Posterior vena cava (tissue), 2 donors: ENCODE results near the gene FAM120C. TPM values are rescaled to one million over a fixed set of nuclear protein-coding genes. Genes with fewer than 3 reads are reported as not detected.
A peak's percentile ranks its signal among the peaks of the same experiment; 100 is the strongest.

ENCODE experiments used
- DNase-seq: peaks from one replicate; pipeline ENCODE4 v3.0.0-alpha.2; 2020; ENCODE audit warnings: low spot score
- intact Hi-C, 2 donors: fragments of 100-400 bp; cut with DNase I; formaldehyde crosslinking; loops; one replicate each; pipeline versions ENCODE4 v1.14.1 to v1.14.2; 2022 to 2023
- total RNA-seq, 2 donors: library from RNA; stranded (reverse); fragmentation: NEBNext Ultra II Directional; extraction: Animal tissue kit (Norgen Biotek cat#: 25700); gene quantifications; one replicate each; pipeline ENCODE4 v1.2.1, GENCODE V29; 2021
- donor health status: DM: yes; HTN: yes; CAD: no.
- donor health status: DM: yes; HTN: yes; CAD: no.

The FAM120C gene
- total RNA-seq, 2 donors from 2014 or later: 8.6 to 9.1 TPM

- DNase-seq: peak; percentile 97
- intact Hi-C loops: loop anchor here in 1 of 2 donors (10.0 kb wide), 1 partner anchor 400 kb away; the partner anchor contains the start of gene TSR2
Measured at GRCh38 chrX:54044126-54044876, 138.8 kb downstream of the FAM120C start, which contains the start of gene PHF8. Gene PHF8, minus strand, starts transcription at chrX:54044473. Its CDS starts 1,745 bp downstream, at chrX:54042728.

- intact Hi-C loops: loop anchor here in 1 of 2 donors (10.0 kb wide), 1 partner anchor 401 kb away; the partner anchor contains the start of gene TSR2
- DNase-seq: no peak
Measured at GRCh38 chrX:54043541-54044125, 139.4 kb downstream of the FAM120C start.

DNA sequence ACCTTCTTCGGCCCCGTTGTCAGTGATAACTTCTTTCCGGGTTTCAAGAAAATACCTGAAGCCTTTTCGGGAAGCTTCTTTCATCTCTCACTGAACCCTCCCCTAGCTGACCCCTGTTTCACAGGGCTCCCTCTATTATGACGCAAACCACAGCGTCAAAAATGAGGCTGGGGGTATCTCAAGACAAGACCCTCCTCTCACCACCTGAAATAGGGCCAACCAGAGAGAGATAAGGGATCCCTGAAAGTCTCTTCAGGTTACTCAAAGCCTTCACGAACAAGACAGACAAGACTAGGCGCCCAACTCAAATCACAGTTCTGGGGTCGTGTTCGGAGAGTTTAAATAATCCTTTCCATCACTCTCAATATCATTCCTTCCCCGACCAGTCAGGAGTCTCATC is 140.0 kb downstream of the FAM120C start:
- intact Hi-C loops: loop anchor here in 1 of 2 donors (10.0 kb wide), 1 partner anchor 402 kb away; the partner anchor contains the start of gene TSR2
- DNase-seq: no peak

DNA sequence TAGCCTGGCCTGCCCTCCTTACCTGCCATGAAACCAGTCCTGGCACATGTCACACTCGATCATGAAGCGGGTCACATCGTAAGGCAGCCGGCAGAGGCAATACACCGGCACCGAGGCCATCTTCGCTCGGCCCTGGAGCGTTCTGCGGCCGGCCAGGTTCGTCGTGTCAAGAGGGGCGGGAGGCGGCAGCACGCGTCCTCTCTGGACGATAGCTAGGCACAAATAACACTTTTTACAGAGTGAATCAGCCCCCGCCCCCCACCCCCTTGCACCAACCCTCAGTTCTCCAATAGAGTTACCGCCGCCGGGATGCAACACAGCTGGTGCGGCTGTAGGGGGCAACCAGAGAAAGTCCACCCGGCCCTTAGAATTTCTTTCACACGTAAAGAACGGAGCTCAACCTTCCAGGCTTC is 140.4 kb downstream of the FAM120C start:
- DNase-seq: peak; percentile 81
- intact Hi-C loops: loop anchor here in 1 of 2 donors (10.0 kb wide), 1 partner anchor 402 kb away; the partner anchor contains the start of gene TSR2

GRCh38 chrX:54030329-54030728 is 152.7 kb downstream of the FAM120C start:
- intact Hi-C loops: no loop called here
- DNase-seq: no peak

DNA sequence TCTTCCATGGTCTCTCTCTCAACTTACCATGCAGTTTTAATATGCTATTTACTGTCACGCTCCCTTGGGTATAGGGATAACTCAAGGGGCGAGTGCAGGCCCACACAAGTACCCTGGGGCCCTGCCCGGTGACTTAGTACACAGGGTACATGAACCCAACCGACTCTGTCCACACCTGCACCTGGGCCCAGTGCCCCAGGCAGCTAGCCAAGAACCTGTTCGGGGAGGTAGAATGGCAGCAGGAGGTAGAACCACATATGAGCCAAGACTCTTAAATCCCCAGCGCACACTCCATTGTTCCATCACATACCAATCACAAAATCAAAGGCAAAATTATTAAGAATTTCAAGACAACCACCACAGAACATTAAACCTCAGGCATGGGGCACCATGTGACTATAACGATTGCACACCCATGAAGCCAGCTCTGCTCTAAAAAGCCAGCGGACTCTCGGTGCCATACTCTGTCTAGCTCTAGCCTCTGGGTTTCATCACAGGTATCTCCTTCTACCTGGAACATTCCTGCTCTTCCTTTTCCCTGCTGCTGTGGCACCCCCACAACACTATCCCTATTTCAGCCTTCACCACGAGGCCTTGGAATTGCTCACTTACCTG is 153.4 kb downstream of the FAM120C start:
- intact Hi-C loops: no loop called here
- DNase-seq: no peak

DNA sequence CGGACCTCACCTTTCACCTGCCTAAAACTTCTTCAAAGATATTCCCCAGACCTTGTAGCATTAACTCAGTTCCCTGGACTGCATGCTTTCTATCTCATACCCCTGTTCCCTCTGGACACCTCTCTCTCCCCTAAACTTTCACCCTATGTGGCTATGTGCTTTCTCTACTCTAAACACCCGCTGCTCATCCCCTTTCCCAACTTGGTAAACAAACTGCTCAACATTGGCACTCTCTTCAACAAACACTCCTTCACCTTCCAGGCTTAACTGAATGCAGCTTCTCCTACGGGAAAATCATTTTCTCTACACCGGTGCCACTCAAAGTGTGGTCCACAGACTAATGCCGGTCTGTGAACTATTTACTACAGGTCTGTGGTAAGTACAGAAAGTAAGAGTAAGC is 158.7 kb downstream of the FAM120C start:
- DNase-seq: no peak
- intact Hi-C loops: no loop called here

Other genes starting within 250 kb of the FAM120C start
- 10 to 100 TPM; 18.9 to 21.3 TPM for gene PHF8, start 138.8 kb downstream of the FAM120C start, total RNA-seq
- gene WNK3, start 174.8 kb upstream of the FAM120C start, total RNA-seq: 1 to 10 TPM; 4.1 to 4.4 TPM